Naive B cell (primary cell): Measurements from ENCODE around the gene ADAMTS15. TPM values are rescaled to one million over a fixed set of nuclear protein-coding genes. Genes with fewer than 3 reads are reported as not detected.

Source experiments
- ATAC-seq, 2 donors: fragments of 150-1000 bp; cut with Tn5 transposase; 2 replicates each; pipeline ENCODE4 v1.10.0; 2021; ENCODE audit warnings: low read depth in 2 of 2, mild to moderate bottlenecking in 2 of 2, moderate library complexity in 2 of 2
- DNase-seq: peaks from one replicate; pipeline ENCODE4 v3.0.0; 2022
- H3K27ac Mint-ChIP-seq, 6 donors: one replicate each; pipeline ENCODE4 v1.8.0; 2020 to 2022; ENCODE audit warnings: mild to moderate bottlenecking in 6 of 6, mixed read lengths in 6 of 6, moderate library complexity in 5 of 6, inconsistent platforms in 2 of 6
- H3K27me3 Mint-ChIP-seq, 3 donors: one replicate each; pipeline ENCODE4 v1.8.0; 2021 to 2022; ENCODE audit warnings: mixed read lengths in 3 of 3, mild to moderate bottlenecking in 1 of 3
- H3K36me3 Mint-ChIP-seq, 2 donors: one replicate each; pipeline ENCODE4 v1.8.0; 2020 to 2022; ENCODE audit warnings: mixed read lengths in 2 of 2, inconsistent platforms in 1 of 2, mild to moderate bottlenecking in 1 of 2
- H3K4me1 Mint-ChIP-seq, 3 donors: one replicate each; pipeline ENCODE4 v1.8.0; 2020 to 2022; ENCODE audit warnings: mixed read lengths in 3 of 3, inconsistent platforms in 1 of 3, mild to moderate bottlenecking in 1 of 3, moderate library complexity in 1 of 3
- H3K4me3 Mint-ChIP-seq, 8 donors: one replicate each; pipeline ENCODE4 v1.8.0; 2020 to 2022; ENCODE audit warnings: mild to moderate bottlenecking in 8 of 8, mixed read lengths in 8 of 8, moderate library complexity in 8 of 8, inconsistent platforms in 2 of 8
- H3K9me3 Mint-ChIP-seq, 7 donors: one replicate each; pipeline ENCODE4 v1.8.0; 2020 to 2022; ENCODE audit warnings: mixed read lengths in 7 of 7, mild to moderate bottlenecking in 5 of 7, inconsistent platforms in 2 of 7, moderate library complexity in 1 of 7
- polyA plus RNA-seq, 6 donors: library from polyadenylated mRNA; unstranded; fragments of 300-500 nt; fragmentation: Illumina TruSeq; gene quantifications; one replicate each; pipeline ENCODE4 v1.2.3, GENCODE V29; 2021; ENCODE audit warnings: low read depth in 6 of 6

The ADAMTS15 gene
- polyA plus RNA-seq, 6 donors from 2014 or later, result not detected

GRCh38 chr11:130411223-130411622 lies 37.2 kb upstream of the ADAMTS15 start:
- Mint-ChIP-seq H3K9me3 (no peaks in the 10 kb centered on the region), H3K4me1 (peaks cover 0 to 6% (median 0%) of the 10 kb centered on the region in 3 donors), H3K36me3 (no peaks in the 10 kb centered on the region), H3K27me3 (peaks cover 17 to 53% (median 52%) of the 10 kb centered on the region in 3 donors), H3K4me3 (no peak overlapping the region), H3K27ac (no peak overlapping the region)
- DNase-seq, result no peak
- no peak for ATAC-seq

- Mint-ChIP-seq H3K4me3 (no peak overlapping the region), H3K9me3 (no peaks in the 10 kb centered on the region), H3K36me3 (no peaks in the 10 kb centered on the region), H3K27me3 (peaks cover 17 to 59% (median 59%) of the 10 kb centered on the region in 3 donors), H3K27ac (no peak overlapping the region), H3K4me1 (peaks cover 0 to 6% (median 0%) of the 10 kb centered on the region in 3 donors)
- DNase-seq (no peak), ATAC-seq (no peak)
Observed at GRCh38 chr11:130413405-130414106, 34.9 kb upstream of the ADAMTS15 start.

GRCh38 chr11:130414107-130415080 lies 34.1 kb upstream of the ADAMTS15 start:
- ATAC-seq, result no peak
- no peaks in the 10 kb centered on the region for H3K36me3 Mint-ChIP-seq
- no peak overlapping the region for H3K4me3 Mint-ChIP-seq
- peaks cover 15 to 56% (median 51%) of the 10 kb centered on the region in 3 donors for H3K27me3 Mint-ChIP-seq
- H3K27ac Mint-ChIP-seq, result no peak overlapping the region
- H3K9me3 Mint-ChIP-seq, result no peaks in the 10 kb centered on the region
- H3K4me1 Mint-ChIP-seq, result peaks cover 0 to 6% (median 0%) of the 10 kb centered on the region in 3 donors
- DNase-seq, result no peak

- DNase-seq (no peak), ATAC-seq (no peak)
- Mint-ChIP-seq H3K9me3 (no peaks in the 10 kb centered on the region), H3K27me3 (peaks cover 11 to 50% (median 47%) of the 10 kb centered on the region in 3 donors), H3K4me3 (no peak overlapping the region), H3K4me1 (no peaks in the 10 kb centered on the region), H3K27ac (peak overlapping the region in 1 of 6 donors; percentile 39), H3K36me3 (no peaks in the 10 kb centered on the region)
Observed at GRCh38 chr11:130415731-130416529, 32.5 kb upstream of the ADAMTS15 start.

- DNase-seq (no peak), ATAC-seq (no peak)
- H3K27ac Mint-ChIP-seq, result no peak overlapping the region
- H3K27me3 Mint-ChIP-seq, result peaks cover 16 to 50% (median 47%) of the 10 kb centered on the region in 3 donors
- no peak overlapping the region for H3K4me3 Mint-ChIP-seq
- no peaks in the 10 kb centered on the region for H3K9me3 Mint-ChIP-seq
- no peaks in the 10 kb centered on the region for H3K36me3 Mint-ChIP-seq
- H3K4me1 Mint-ChIP-seq, result no peaks in the 10 kb centered on the region
Observed at GRCh38 chr11:130416530-130416882, 31.9 kb upstream of the ADAMTS15 start.

- Mint-ChIP-seq H3K9me3 (no peaks in the 10 kb centered on the region), H3K36me3 (no peaks in the 10 kb centered on the region), H3K27ac (no peak overlapping the region), H3K27me3 (peaks cover 14 to 52% (median 47%) of the 10 kb centered on the region in 3 donors), H3K4me3 (no peak overlapping the region), H3K4me1 (no peaks in the 10 kb centered on the region)
- DNase-seq (no peak), ATAC-seq (no peak)
Observed at GRCh38 chr11:130416906-130417305, 31.5 kb upstream of the ADAMTS15 start.

- no peak overlapping the region for H3K27ac Mint-ChIP-seq
- no peak for DNase-seq
- H3K36me3 Mint-ChIP-seq, result no peaks in the 10 kb centered on the region
- no peak for ATAC-seq
- no peaks in the 10 kb centered on the region for H3K9me3 Mint-ChIP-seq
- H3K27me3 Mint-ChIP-seq, result peaks cover 14 to 64% (median 56%) of the 10 kb centered on the region in 3 donors
- no peak overlapping the region for H3K4me3 Mint-ChIP-seq
- H3K4me1 Mint-ChIP-seq, result no peaks in the 10 kb centered on the region
Observed at GRCh38 chr11:130418210-130418609, 30.2 kb upstream of the ADAMTS15 start.

GRCh38 chr11:130418756-130419155 lies 29.7 kb upstream of the ADAMTS15 start:
- DNase-seq, result no peak
- Mint-ChIP-seq H3K4me3 (peak overlapping the region in 1 of 8 donors; percentile 25), H3K9me3 (no peaks in the 10 kb centered on the region), H3K27ac (no peak overlapping the region), H3K27me3 (peaks cover 14 to 65% (median 55%) of the 10 kb centered on the region in 3 donors), H3K36me3 (no peaks in the 10 kb centered on the region), H3K4me1 (no peaks in the 10 kb centered on the region)
- no peak for ATAC-seq

- Mint-ChIP-seq H3K27me3 (peaks cover 28 to 73% (median 63%) of the 10 kb centered on the region in 3 donors), H3K4me3 (no peak overlapping the region), H3K9me3 (no peaks in the 10 kb centered on the region), H3K4me1 (no peaks in the 10 kb centered on the region), H3K36me3 (no peaks in the 10 kb centered on the region), H3K27ac (peak overlapping the region in 2 of 6 donors; percentile 70 to 81)
- ATAC-seq (no peak), DNase-seq (no peak)
Observed at GRCh38 chr11:130420478-130421198, 27.8 kb upstream of the ADAMTS15 start.

GRCh38 chr11:130421199-130421585 lies 27.3 kb upstream of the ADAMTS15 start:
- peak overlapping the region in 1 of 6 donors; percentile 81 for H3K27ac Mint-ChIP-seq
- H3K9me3 Mint-ChIP-seq, result no peaks in the 10 kb centered on the region
- no peaks in the 10 kb centered on the region for H3K4me1 Mint-ChIP-seq
- H3K4me3 Mint-ChIP-seq, result no peak overlapping the region
- H3K27me3 Mint-ChIP-seq, result peaks cover 29 to 74% (median 63%) of the 10 kb centered on the region in 3 donors
- no peak for ATAC-seq
- H3K36me3 Mint-ChIP-seq, result no peaks in the 10 kb centered on the region
- DNase-seq, result no peak

- Mint-ChIP-seq H3K4me3 (no peak overlapping the region), H3K9me3 (no peaks in the 10 kb centered on the region), H3K36me3 (no peaks in the 10 kb centered on the region), H3K27me3 (peaks cover 31 to 74% (median 63%) of the 10 kb centered on the region in 3 donors), H3K4me1 (no peaks in the 10 kb centered on the region), H3K27ac (no peak overlapping the region)
- no peak for ATAC-seq
- no peak for DNase-seq
Observed at GRCh38 chr11:130421697-130422096, 26.7 kb upstream of the ADAMTS15 start.

- Mint-ChIP-seq H3K27ac (peak overlapping the region in 1 of 6 donors; percentile 44), H3K27me3 (peaks cover 31 to 79% (median 69%) of the 10 kb centered on the region in 3 donors), H3K4me1 (peaks cover 4 to 6% (median 4%) of the 10 kb centered on the region in 3 donors), H3K9me3 (no peaks in the 10 kb centered on the region), H3K36me3 (no peaks in the 10 kb centered on the region), H3K4me3 (no peak overlapping the region)
- DNase-seq, result no peak
- ATAC-seq, result no peak
Observed at GRCh38 chr11:130422251-130422995, 26.0 kb upstream of the ADAMTS15 start.
